Midbrain (tissue), 1 donor: ENCODE results near the gene ARHGAP44.

Source experiments
- DNase-seq: peaks from one replicate; lab custom pipeline; 2025; lab: John Stamatoyannopoulos, UW

Gene ARHGAP44

DNA sequence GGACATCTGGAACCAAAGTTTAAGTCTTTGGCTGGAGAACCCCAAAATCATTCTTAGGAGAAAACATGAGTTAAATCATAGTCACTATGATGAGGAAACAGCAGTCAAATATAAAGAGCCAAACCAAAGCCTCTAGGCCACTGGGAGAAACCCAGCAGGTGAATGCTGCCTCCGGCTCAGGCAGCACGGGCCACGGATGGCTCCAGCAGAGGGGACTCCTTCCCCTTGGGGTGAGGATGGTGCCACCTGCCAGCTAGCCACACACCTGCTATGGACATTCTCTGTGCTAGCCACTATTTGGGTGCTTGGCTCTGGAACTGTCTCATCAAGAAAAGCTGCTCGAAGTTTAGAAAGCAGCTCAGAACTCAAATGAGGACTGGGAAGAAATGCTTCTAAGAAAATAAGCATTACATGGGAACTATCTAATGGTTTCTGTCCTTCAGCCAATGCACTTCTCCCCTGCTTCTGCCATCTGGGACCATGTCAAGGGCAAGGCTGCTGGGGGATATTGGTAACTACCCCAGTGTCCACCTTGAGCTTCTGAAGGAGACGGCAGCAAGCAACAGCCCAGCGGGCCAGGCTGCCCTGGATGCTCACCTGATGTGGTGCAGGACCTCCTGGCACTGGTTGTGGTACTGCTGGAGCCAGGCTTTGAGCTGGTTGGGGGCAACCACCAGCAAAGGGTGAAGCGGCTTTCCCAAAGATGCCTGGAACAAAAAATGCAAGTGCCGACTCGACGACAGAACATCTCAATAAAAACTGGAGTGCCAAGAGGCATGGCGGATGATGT, 206.0 kb downstream of the ARHGAP44 start:
- DNase-seq = no peak

DNA sequence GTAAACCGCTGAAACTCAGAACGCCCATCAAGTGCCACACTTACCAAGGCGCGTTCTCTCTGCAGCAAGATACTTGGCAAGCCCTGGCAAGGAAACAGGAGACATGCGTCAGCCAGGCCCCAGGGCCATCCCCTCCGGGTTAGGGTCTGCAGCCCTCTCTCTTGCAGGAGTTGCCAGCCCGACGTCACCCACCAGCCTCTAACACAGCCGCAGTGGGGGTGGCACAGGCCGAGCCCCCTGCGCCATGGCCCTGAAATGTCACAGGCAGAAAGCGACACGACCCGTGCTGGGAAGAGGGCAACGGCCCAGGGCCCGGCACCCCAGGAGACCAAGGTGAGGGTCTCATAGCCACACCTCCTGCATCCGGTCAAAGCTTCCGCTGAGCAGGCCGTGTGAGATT, 206.6 kb downstream of the ARHGAP44 start:
- no peak for DNase-seq

DNA sequence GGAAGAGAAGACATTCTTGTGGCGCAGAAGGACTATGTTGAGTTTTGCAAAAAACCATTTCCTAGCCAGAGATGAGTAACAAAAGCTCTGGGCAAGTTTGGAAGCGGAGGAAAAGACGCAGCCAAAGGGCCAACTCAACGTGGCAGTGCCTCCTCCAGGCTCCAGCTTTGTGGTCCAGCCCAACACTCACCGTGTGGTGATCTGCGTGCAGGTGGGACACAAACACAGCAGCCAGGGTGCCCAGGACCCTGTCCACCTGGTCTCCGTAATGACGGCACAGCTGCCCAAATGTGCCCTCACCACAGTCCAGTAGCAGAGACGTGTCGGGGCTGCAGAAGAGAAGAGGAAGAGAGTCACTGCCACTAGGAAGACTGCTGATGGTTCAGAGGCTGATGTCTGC, 207.1 kb downstream of the ARHGAP44 start:
- DNase-seq = no peak

DNA sequence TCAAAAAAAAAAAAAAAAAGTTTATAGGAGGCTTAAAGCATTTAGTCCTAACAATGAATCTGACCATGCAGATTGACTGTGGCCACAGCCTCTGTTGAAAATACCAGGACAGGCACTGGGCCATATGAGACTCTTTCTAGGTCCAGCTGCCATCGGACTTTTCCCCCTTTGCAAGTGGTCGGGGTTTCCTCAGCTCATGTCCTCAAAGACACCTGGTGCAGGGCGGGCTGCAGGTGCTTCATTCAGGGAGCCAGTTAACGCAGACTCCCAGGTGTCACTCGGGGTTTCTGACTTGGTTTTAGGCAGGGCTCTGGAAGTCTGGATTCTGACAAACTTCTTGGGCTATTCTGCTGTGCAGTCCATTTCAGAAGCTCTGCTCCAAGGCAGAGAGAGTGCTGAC, 207.6 kb downstream of the ARHGAP44 start:
- no peak for DNase-seq

DNA sequence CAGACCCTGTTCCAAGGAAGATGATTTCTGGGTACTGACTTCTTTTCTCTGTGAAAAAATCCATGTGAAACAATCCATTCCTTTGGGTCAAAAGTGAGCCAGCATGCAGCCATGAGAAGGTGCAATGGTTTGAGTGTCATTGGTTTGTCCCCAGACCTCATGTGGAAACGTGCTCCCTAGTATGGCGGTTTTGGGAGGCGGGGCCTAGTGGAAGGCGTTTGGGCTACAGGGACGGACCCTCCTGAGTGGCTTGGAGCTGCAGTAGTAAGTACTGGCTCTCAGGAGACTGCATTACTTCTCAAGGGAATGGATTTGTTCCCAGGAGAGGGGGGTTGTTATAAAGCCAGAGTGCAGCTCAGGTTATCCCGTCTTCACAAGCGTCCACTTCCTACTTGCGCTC, 209.2 kb downstream of the ARHGAP44 start:
- no peak for DNase-seq

DNA sequence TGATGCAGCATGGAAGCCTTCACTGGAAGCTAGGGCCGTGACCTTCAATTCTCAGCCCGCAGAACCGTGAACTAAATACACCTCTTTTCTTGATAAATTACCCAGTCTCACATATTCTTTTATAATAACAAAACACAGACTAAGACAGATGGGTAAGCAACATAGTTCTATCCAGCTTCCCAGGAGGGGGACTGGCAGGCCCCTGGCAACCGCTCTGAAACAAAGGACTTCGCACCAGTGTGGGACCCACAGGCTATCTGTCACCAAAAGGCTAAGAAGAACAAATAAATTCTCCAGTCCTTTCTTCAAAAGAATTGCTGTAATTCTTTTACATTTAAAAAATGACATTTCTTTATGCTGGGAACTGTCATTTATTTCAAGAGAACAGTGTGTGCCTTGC, 209.6 kb downstream of the ARHGAP44 start:
- no peak for DNase-seq

DNA sequence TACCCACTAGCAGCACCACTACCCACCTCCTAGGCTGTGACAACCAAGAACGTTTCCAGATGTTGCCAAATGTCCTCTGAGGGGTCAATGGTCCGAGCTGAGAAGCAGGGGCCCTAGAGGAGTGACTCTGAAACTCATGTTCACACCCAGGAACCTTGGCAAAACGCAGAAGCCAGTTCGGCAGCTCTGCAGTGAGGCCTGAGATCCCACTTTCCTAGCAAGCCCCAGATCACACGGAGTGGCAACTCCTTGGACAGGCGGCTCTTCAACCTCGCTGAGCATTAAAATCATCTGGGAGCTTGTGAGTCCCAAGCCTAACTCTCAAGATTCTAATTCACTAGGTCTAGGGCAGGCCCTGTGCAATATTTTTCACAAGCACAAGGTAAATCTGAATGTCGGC, 211.3 kb downstream of the ARHGAP44 start:
- DNase-seq = no peak

DNA sequence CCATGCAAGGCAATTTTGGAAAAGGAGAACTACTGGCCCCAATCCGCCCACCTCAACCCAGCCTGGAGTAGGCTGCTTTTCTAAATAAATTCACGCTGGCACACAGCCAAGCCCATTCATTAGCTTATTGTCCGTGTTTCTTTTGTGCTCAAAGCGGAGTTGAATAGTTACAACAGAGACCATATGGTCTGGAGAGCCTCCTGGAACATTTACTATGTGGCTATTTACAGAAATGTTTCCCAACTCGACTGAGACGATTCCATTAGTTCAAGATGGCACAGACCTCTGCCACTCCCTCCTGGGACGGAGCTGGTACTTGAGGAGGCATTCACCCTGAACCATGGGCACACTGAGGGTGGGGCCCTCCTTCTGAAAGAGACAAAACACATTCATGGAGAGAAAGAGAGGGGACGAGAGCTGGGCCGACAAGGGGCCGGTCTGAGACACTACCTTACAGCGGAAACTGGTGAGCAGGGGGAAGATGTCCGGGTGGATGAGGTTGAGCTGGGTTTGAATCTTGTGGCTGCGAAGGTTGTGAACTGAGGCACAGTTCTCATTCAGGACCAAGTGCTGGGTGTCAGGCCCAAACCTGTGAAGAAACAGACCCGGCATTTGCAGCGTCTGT, 212.8 kb downstream of the ARHGAP44 start:
- DNase-seq = no peak

DNA sequence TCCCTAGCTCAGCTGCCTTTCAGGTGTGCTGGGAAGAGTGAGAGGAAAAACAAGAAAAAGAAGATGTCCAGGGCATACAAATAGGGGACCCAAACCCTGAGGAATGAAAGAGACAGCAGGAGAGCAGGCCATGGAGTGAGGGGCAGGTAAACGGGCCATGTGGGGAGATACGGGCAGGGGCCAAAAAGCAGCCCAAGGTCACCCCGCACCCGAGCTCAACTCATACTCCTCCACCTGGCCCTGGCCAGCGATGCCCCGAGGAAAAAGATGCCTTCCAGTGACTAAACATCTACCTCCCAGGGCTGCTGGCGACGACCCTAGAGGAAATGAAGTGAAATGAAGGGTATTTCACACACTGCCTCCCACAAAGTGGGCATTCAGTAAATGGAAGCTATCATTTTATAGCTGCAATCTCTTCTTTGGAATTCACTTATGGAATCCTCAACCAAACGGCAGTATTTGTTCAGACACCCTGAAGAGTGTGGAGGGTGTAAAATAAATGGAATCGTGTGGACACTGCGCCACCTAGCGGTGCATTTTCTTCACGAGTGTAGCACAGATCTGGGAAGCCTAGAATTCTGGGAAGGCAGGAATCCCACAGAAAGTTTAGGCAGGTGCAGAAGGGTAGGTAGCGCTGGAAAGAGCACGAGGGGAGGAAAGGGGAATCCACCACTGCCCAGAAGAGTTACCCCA, 213.6 kb downstream of the ARHGAP44 start:
- DNase-seq = peak; percentile 65

DNA sequence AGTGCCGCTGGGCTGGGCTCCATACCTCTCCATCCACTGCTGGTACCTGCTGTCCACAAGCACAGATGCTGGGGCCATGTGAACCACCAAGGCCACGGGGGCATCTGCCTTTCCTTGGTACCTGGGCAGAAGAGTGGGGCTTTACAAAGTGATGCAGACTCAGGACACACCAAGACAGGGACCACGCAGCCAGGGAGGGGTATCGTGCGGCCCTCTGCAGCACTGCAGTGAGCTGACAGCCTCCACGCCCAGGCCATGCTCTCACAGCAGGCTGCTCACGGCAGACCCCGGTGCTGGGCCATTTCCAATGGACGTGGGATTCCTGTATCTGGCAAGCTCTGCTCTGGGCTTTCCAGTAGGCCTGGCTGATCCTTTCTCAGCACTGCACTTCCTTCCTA, 214.2 kb downstream of the ARHGAP44 start:
- no peak for DNase-seq

DNA sequence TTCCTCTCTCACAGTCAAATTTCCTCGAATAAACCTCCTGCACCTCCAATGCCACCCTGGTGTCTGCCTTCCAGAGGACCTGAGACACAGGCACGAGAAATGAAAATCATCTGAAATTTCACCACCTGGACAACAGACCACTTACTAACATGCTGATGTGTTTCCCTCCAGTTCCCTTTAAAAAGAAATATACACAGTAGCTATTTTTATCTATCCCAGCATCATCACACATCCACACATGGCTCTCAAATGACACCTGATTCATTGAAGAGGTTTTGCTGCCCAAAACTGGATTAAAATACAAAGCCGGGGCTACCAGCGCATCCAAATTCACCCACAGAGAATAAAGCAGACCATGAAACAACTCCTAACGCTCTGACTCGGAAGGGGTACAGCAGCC, 214.6 kb downstream of the ARHGAP44 start:
- no peak for DNase-seq

DNA sequence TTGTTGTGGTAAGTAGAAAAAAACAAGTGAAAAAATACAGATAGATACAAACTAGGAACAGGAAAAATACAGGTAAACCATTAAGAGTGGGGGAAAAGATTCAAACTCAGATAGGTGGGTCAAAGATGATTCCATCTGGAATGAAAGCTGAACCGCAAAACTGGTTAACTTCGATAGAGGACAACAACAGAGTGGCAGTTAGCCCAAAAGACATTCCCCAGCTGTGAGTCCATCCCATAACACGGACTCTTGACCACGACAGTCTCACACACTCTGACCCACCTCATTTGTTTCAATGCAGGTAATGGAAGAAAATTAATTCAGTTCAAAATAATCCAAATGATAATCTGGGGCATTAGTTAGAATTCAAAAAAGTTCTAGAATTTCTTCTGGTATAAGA, 215.0 kb downstream of the ARHGAP44 start:
- DNase-seq = no peak

DNA sequence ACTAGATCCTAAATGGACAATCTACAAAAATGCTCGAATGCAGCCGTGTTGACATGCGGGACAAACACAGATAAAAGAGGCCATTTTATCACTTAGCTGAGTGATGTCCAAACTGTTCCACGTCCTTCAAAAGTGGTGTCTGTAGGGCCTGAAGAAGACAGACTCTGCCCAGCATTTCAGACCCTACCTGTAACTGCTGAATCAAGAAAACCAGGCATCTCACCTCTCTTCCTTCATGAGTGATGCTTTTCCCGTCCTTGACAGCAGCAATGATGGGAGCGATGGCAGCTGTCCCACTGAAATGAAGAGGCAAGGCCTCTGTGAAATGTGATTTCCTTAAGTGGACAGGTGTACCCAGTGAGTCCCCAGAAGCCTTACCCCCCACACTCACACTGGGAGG, 216.2 kb downstream of the ARHGAP44 start:
- no peak for DNase-seq

DNA sequence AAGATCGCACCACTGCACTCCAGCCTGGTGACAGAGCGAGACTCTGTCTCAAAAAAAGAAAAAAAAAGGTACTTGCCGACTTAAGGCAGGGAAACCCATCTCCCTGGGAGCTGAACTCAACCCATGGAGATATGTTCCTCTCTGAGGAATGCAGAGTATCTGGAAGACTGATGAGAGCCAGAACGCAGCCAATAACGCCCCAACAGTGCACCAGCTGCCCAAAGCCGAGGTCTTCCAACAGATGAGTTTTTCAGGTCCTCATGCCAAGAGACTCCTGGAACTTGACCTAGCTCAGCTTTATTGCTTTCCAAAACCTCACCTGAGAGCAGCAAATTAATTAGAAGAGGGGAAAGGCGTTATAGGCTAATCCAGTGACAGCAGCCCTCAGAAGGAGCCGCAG, 219.2 kb downstream of the ARHGAP44 start:
- DNase-seq = no peak

DNA sequence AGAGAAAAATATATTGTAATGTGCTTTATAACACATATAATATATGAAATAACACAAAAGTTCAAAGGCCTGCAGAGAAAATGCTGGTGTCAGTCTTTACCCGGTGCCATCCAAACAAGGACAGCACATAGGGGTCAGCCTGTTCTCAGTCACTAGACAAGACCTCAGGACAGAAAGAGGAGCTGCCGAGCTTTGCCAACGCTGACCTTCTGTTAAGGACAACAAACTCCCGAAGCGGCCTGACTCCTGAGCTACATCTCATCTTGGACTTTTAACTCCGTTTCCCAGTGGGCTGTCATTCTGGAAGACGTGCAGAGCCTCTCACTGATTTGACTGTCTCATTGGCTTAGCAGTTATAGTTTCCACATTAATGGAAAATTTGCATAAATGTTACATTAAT, 221.7 kb downstream of the ARHGAP44 start:
- DNase-seq = no peak

DNA sequence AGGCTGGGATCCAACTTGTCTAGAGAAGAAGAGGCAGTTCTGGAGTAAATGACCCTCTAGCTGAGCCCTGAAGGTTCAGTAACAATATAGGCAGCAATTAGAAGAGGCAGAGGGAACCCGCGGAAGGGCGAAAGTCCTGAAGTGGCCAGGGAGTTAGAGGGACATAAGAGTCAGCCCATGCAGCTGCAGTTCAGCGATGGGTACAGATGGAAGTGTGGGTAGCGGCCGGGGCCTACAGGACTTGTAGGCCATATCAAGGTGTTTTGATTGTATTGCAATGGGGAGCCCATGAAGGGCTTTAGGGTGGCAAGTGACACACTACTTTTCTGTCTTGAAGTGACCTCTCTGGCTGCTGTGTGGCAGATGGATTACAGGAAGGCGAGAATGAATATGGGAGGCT, 225.5 kb downstream of the ARHGAP44 start:
- no peak for DNase-seq

DNA sequence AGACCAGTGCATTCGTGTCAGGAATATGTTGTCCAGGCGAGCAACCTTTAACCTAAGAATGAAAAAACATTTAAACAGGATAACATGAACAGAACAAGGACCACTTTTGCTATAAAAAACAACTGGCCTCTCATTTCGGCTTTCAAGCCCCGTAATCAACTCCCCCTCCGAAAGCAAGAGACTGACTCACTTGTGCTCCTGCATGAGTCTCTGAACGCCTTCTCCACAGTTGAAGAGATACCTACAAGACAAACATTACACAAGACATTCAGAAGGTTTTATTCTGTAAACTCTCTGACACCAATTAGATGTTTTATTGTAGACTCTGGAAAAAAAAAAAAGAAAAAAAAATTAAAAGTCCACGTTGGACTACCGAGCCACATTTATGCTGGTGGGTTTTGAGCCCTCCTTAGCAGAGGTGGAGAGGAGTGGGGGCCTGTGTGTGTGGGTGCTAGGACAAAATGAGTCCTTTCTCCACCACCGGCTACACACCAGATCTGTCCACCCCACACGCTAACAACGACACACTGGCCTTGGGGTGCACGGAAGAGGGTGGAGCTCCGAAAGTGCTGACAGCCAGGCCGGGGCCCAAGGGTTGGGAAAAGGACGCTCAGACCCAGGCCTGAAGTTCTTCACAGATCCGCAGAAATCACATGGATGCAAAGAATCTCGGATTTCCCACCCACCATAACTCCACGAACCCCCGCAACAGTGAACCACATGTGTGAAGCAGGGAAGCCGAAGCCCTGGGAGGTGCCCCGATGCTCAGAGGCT, 227.8 kb downstream of the ARHGAP44 start:
- DNase-seq = no peak

DNA sequence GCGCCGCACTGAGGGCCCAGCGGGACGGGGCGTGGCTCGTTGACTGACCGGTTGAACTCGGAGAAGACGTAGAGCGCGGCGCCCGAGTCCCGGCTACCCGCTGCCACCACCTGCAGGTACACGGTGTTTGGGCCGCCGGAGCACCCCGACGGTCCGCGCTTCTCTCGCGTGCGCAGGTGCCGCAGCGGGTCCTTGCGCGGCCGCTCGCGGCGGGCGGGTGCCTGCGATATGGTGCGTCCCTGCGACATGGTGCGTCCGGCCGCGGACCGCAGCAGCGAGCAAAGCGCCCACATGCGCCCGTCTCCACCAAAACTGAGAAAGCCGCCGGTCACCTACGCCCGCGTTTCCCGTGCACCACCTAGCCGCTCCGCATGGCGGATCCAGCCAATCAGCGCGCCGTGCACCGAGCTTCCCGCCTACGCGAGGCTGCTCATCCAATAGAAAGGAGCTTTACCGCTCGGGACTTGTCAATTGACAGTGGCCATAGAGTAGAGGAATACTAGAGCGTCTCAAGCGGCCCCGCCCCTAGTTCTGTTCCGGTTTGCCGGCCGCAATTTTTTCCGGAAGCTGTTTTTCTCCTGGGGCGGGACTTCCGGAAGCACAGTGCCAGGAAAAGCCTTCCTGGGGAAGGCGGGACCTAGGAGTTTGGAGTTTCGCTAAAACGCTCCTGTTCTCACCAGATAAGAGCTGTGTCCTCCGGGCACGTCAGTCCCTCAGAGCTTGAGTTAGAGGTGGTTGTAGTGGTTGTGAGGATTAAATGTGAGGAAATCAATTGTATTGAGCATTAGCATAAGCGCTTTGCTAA, 228.6 kb downstream of the ARHGAP44 start, which contains the start of gene ELAC2:
Gene ELAC2, minus strand, starts transcription at position 373 of the 805 bp plus-strand sequence. Its CDS starts 80 bp downstream, at position 293.
- peak; percentile 99 for DNase-seq

DNA sequence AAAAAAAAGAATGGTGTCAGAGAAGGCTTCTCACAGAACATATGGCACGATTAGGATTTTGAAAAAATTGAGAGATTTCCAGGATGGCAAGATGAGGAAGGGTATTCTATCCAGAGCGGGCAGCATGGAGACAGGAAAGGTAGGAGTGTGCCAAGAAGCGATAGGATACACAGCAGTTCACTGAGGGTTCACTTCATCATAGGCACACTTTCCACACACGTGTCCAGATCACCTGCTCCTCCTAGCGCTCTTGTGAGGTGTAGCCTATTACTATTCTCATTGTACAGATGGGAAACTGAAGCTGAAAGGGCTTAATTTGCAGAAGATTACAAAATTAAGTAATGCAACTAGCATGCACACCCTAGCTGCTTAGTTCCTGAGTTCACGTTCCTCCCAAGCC, 234.7 kb downstream of the ARHGAP44 start:
- no peak for DNase-seq

DNA sequence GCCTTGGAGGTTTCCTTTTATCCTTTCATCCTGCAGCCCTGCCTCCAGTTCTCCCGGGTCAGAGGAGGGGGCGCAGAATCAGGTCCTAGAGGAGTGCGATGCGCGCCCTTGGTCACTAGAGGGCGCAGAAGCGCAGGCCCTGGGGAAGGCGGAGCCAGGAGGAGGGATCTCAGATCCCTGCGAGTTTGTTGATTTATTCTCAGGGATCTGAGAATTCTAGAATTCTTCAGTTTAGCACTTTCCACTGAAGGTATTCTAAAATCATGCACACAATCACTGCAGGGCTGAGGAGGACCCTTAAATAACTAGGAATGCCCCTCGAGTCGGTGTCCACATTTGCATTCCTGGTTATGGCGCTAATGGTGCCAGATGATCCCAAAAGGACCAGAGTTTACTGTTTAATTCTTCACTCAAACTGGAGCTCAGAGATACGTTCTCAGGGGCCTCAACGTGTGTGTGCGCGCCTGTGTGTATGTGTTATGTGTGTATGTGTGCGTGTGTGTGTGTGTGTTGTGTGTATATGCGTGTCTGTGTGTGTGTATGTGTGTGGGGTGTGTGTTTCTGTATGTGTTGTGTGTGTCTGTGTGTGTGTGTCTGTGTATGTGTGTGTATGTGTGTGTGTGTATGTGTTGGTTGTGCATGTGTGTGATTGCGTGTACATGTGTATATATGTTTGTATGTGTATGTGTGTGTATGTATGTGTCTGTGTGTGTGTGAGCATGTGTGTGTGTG, 235.4 kb downstream of the ARHGAP44 start:
- DNase-seq = peak; percentile 47

DNA sequence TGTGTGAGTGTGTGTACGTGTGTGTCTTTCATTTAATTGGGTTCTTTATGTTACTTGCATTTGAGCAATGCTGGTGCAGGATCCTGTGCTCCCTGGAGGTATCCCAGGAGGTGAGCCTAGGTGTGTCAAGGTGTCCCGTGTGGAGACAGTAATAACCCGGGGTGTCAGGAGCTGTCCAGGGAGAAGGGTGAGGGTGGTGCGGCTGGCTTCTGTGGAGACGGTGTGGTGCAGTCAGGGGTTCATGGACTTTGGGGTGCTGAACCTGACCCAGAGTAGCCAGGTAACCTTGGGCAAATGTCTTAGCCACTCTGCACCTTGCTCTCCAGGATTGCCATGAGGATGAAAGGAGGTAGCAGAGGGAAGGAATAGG, 235.9 kb downstream of the ARHGAP44 start:
- no peak for DNase-seq
